Naive thymus-derived CD4-positive, alpha-beta T cell (primary cell): Measurements from ENCODE around the gene ADAM8. TPM values are rescaled to one million over a fixed set of nuclear protein-coding genes. Genes with fewer than 3 reads are reported as not detected.
"Not testable (repeated sequence)": the region's sequence is repeated elsewhere in the genome, so short reads cannot be mapped to it uniquely, and the experiment has no call there.

Experiments
- ATAC-seq: fragments of 150-1000 bp; cut with Tn5 transposase; 2 replicates; pipeline ENCODE4 v1.10.0; 2021; ENCODE audit warnings: mild to moderate bottlenecking, moderate library complexity
- CTCF ChIA-PET: fragments of 350-600 bp; sonication (Branson Sonifier 250); formaldehyde crosslinking; loops from one replicate; lab custom pipeline; 2021; ENCODE audit warnings: antibody characterized with exemption; lab: Charles Lee
- POLR2A ChIA-PET: fragments of 350-600 bp; sonication (Branson Sonifier 250); formaldehyde crosslinking; loops from one replicate; lab custom pipeline; 2021; ENCODE audit warnings: antibody characterized with exemption, inconsistent platforms; lab: Charles Lee
- DNase-seq, 9 donors: peaks; one replicate each; pipeline versions ENCODE4 v3.0.0 to v3.0.0-alpha.2; 2020 to 2022; ENCODE audit warnings: mixed read lengths in 1 of 9
- H3K27ac ChIP-seq: one replicate; pipeline ENCODE4 v1.7.0; 2013; ENCODE audit warnings: mild to moderate bottlenecking, low read depth, low read length, moderate library complexity
- H3K27me3 ChIP-seq, 2 donors: one replicate each; pipeline ENCODE4 v1.7.0; 2013; ENCODE audit warnings: low read length in 2 of 2, mild to moderate bottlenecking in 2 of 2, moderate library complexity in 2 of 2; ENCODE audit not compliant: control insufficient read depth in 2 of 2, insufficient read depth in 2 of 2
- H3K36me3 ChIP-seq, 3 experiments: 1 replicate in 2 of 3; 2 replicates in 1 of 3; pipeline ENCODE4 v1.7.0; 2013; ENCODE audit warnings: low read length in 3 of 3, mild to moderate bottlenecking in 3 of 3, moderate library complexity in 1 of 3; ENCODE audit not compliant: insufficient read depth in 3 of 3, control insufficient read depth in 2 of 3
- H3K4me1 ChIP-seq, 2 donors: one replicate each; pipeline ENCODE4 v1.7.0; 2013; ENCODE audit warnings: low read length in 2 of 2, mild to moderate bottlenecking in 2 of 2, moderate library complexity in 1 of 2; ENCODE audit not compliant: control insufficient read depth in 2 of 2, insufficient read depth in 2 of 2
- H3K4me3 ChIP-seq: 2 replicates; pipeline ENCODE4 v1.7.0; 2013; ENCODE audit warnings: mild to moderate bottlenecking, low read length
- H3K9me3 ChIP-seq, 3 experiments: 1 replicate in 2 of 3; 2 replicates in 1 of 3; pipeline ENCODE4 v1.7.0; 2013; ENCODE audit warnings: low read length in 3 of 3; ENCODE audit not compliant: control insufficient read depth in 2 of 3
- H3K27ac Mint-ChIP-seq, 9 donors: one replicate each; pipeline ENCODE4 v1.8.0; 2020 to 2022; ENCODE audit warnings: mixed read lengths in 9 of 9, mild to moderate bottlenecking in 8 of 9, moderate library complexity in 5 of 9, inconsistent platforms in 2 of 9
- H3K27me3 Mint-ChIP-seq, 5 donors: one replicate each; pipeline ENCODE4 v1.8.0; 2021 to 2022; ENCODE audit warnings: mixed read lengths in 5 of 5, mild to moderate bottlenecking in 1 of 5
- H3K36me3 Mint-ChIP-seq, 5 donors: one replicate each; pipeline ENCODE4 v1.8.0; 2020 to 2022; ENCODE audit warnings: mixed read lengths in 5 of 5, mild to moderate bottlenecking in 3 of 5, inconsistent platforms in 1 of 5
- H3K4me1 Mint-ChIP-seq, 7 donors: one replicate each; pipeline ENCODE4 v1.8.0; 2020 to 2022; ENCODE audit warnings: mixed read lengths in 7 of 7, mild to moderate bottlenecking in 3 of 7, inconsistent platforms in 1 of 7
- H3K4me3 Mint-ChIP-seq, 10 donors: one replicate each; pipeline ENCODE4 v1.8.0; 2020 to 2022; ENCODE audit warnings: mild to moderate bottlenecking in 10 of 10, mixed read lengths in 10 of 10, moderate library complexity in 6 of 10, inconsistent platforms in 2 of 10
- H3K9me3 Mint-ChIP-seq, 11 donors: one replicate each; pipeline ENCODE4 v1.8.0; 2020 to 2022; ENCODE audit warnings: mixed read lengths in 11 of 11, mild to moderate bottlenecking in 4 of 11, inconsistent platforms in 1 of 11, moderate library complexity in 1 of 11
- intact Hi-C, 2 donors: fragments of 100-400 bp; cut with micrococcal nuclease; formaldehyde crosslinking; loops; one replicate each; pipeline ENCODE4 v1.15.1; 2023
- polyA plus RNA-seq, 2 donors: library from polyadenylated mRNA; unstranded; fragments of 300-500 nt; fragmentation: Illumina TruSeq; gene quantifications; one replicate each; pipeline ENCODE4 v1.2.3, GENCODE V29; 2021
- total RNA-seq, 6 experiments: library from RNA in 5 of 6; stranded (reverse) in 5 of 6; gene quantifications; 1 replicate in 5 of 6; 2 replicates in 1 of 6; pipeline ENCODE4 v1.2.3 and lab custom pipeline; 2021 to 2026

Gene ADAM8
- total and polyA plus RNA-seq, 7 experiments from 2014 or later: 19.5 to 239 (median 27.8) TPM

DNA sequence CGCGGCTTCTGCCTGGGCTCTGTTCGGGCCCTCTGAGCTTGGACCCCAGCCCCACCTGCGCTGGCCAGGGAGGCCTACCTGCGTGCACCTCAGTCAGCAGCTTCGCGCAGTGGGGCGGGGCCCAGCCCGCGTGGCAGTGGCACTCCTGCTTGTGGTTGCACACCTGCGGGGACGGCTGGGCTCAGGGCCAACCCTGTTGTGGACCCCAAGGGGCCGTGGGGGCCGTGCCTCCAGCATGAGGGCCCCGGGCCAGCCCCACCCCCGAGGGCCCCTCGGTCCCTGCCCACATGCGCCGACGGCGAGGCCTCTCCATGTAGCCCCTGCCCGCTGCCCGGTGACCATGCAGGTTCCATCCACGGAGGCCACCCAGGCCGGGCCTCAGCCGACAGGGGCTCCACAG lies 7.3 kb downstream of the ADAM8 start:
- H3K36me3 ChIP-seq: peaks cover 0 to 68% (median 0%) of the 10 kb centered on the region in 3 experiments

DNA sequence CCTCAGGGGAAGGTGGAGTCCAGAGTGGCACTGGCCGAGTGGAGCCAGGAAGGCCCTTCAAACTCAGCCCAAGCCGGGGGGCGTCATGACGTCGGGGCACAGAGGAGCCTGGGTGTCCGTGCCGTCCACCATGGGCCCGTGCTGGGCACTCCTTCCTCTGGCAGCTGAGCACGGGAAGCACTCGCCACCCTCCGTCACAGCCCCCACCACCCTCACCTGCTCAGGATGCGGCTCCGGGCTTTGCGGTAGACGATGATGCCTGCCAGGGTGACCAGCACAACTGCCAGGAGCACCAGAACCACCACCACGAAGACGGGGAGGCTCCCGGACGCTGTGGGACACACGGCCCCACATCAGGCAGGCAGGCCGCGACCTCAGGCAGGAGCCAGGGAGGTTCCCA lies 8.1 kb downstream of the ADAM8 start:
- H3K27ac ChIP-seq: no peak overlapping the region
- intact Hi-C loops: no loop called here
- Mint-ChIP-seq H3K27me3 (no peaks in the 10 kb centered on the region), H3K36me3 (peaks cover 0 to 11% (median 0%) of the 10 kb centered on the region in 5 donors), H3K4me3 (no peak overlapping the region), H3K4me1 (peaks cover 19 to 25% (median 20%) of the 10 kb centered on the region in 7 donors), H3K9me3 (no peaks in the 10 kb centered on the region), H3K27ac (no peak overlapping the region)
- H3K36me3 ChIP-seq: peaks cover 0 to 65% (median 0%) of the 10 kb centered on the region in 3 experiments
- no peaks in the 10 kb centered on the region for H3K9me3 ChIP-seq
- H3K4me3 ChIP-seq: no peak overlapping the region
- DNase-seq (no peak), ATAC-seq (no peak)
- CTCF ChIA-PET: no interaction called here
- H3K27me3 ChIP-seq: no peaks in the 10 kb centered on the region
- POLR2A ChIA-PET: interaction anchor here (1.5 kb wide), 1 partner anchor 12 kb away, joined by 7 read pairs; no protein-coding TSS in a partner anchor
- H3K4me1 ChIP-seq: peaks cover 12 to 13% of the 10 kb centered on the region in 2 donors

More for the DNA sequence above, 7.3 kb downstream of the ADAM8 start:
- ATAC-seq (no peak), DNase-seq (no peak)
- Mint-ChIP-seq H3K4me1 (peaks cover 10 to 17% (median 12%) of the 10 kb centered on the region in 7 donors), H3K4me3 (no peak overlapping the region), H3K36me3 (peaks cover 0 to 9% (median 0%) of the 10 kb centered on the region in 5 donors), H3K27me3 (no peaks in the 10 kb centered on the region), H3K27ac (no peak overlapping the region), H3K9me3 (no peaks in the 10 kb centered on the region)
- H3K4me1 ChIP-seq: peaks cover 3 to 4% of the 10 kb centered on the region in 2 donors
- H3K27me3 ChIP-seq: no peaks in the 10 kb centered on the region
- CTCF ChIA-PET: no interaction called here
- no peak overlapping the region for H3K4me3 ChIP-seq
- POLR2A ChIA-PET: no interaction called here
- intact Hi-C loops: no loop called here
- H3K9me3 ChIP-seq: no peaks in the 10 kb centered on the region
- H3K27ac ChIP-seq: no peak overlapping the region

DNA sequence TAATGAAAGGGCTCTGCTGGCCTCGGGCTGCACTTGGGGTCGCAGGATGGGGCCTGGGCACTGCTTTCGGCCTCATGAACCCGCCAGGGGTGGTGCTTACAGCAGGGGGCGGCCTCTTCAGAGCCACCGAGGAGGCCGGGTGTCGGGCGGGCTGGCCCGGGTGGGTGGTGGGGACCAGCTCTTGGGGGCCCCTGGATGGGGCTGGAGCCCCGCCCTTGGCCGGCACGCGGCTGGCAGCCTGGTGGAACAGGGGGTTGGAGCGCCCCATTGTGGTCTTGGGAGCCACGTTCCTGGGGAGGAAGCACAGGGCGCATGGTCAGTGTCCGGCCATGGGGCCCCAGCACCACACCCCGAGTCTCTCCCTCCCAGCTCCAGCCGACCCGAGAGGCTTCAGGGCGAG lies 8.8 kb downstream of the ADAM8 start:
- Mint-ChIP-seq H3K4me1 (peaks cover 19 to 32% (median 27%) of the 10 kb centered on the region in 7 donors), H3K27ac (no peak overlapping the region), H3K4me3 (no peak overlapping the region), H3K9me3 (no peaks in the 10 kb centered on the region), H3K36me3 (peaks cover 0 to 16% (median 0%) of the 10 kb centered on the region in 5 donors), H3K27me3 (no peaks in the 10 kb centered on the region)
- Histone ChIP-seq H3K27me3 (no peaks in the 10 kb centered on the region), H3K9me3 (no peaks in the 10 kb centered on the region), H3K36me3 (peaks cover 0 to 58% (median 0%) of the 10 kb centered on the region in 3 experiments), H3K27ac (no peak overlapping the region), H3K4me3 (no peak overlapping the region), H3K4me1 (peaks cover 16 to 20% of the 10 kb centered on the region in 2 donors)
- no peak for DNase-seq
- intact Hi-C loops: no loop called here
- no peak for ATAC-seq
- POLR2A ChIA-PET: interaction anchor here (0.8 to 1.5 kb wide), 2 partner anchors 11 to 45 kb away, joined by 3 to 7 read pairs; no protein-coding TSS in a partner anchor
- CTCF ChIA-PET: no interaction called here

DNA sequence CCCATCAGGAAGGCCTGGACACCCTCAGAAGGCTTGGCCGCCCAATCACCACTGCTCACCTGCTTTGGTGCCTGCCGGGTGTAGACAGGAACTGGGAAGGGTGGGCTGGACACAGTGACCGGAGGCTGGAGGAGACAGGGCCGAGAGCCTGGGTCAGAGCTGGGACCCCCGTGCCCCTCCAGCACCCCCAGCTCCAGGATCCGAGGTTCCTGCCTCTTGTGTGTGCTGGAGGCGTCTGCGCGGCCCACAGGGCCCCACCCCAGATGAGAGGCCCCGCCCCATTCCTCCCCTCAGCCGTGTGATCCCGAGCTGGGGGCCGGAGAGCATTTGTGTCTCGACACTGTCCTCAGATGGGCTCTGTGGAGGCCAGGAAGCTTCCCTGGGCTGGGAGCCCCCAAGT lies 9.4 kb downstream of the ADAM8 start:
- intact Hi-C loops: no loop called here
- H3K9me3 Mint-ChIP-seq: no peaks in the 10 kb centered on the region
- ChIA-PET CTCF (interaction anchor here (0.5 kb wide), 1 partner anchor 124 kb away, joined by 3 read pairs; no protein-coding TSS in a partner anchor), POLR2A (interaction anchor here (0.8 to 1.5 kb wide), 2 partner anchors 10 to 46 kb away, joined by 3 to 7 read pairs; no protein-coding TSS in a partner anchor)
- no peak overlapping the region for H3K27ac ChIP-seq
- no peaks in the 10 kb centered on the region for H3K27me3 Mint-ChIP-seq
- DNase-seq: no peak
- H3K4me1 ChIP-seq: peaks cover 19 to 25% of the 10 kb centered on the region in 2 donors
- no peak overlapping the region for H3K4me3 ChIP-seq
- H3K36me3 ChIP-seq: peaks cover 0 to 53% (median 0%) of the 10 kb centered on the region in 3 experiments
- no peak overlapping the region for H3K27ac Mint-ChIP-seq
- no peak overlapping the region for H3K4me3 Mint-ChIP-seq
- peaks cover 0 to 16% (median 0%) of the 10 kb centered on the region in 5 donors for H3K36me3 Mint-ChIP-seq
- H3K4me1 Mint-ChIP-seq: peaks cover 22 to 37% (median 32%) of the 10 kb centered on the region in 7 donors
- H3K9me3 ChIP-seq: no peaks in the 10 kb centered on the region
- no peak for ATAC-seq
- no peaks in the 10 kb centered on the region for H3K27me3 ChIP-seq

DNA sequence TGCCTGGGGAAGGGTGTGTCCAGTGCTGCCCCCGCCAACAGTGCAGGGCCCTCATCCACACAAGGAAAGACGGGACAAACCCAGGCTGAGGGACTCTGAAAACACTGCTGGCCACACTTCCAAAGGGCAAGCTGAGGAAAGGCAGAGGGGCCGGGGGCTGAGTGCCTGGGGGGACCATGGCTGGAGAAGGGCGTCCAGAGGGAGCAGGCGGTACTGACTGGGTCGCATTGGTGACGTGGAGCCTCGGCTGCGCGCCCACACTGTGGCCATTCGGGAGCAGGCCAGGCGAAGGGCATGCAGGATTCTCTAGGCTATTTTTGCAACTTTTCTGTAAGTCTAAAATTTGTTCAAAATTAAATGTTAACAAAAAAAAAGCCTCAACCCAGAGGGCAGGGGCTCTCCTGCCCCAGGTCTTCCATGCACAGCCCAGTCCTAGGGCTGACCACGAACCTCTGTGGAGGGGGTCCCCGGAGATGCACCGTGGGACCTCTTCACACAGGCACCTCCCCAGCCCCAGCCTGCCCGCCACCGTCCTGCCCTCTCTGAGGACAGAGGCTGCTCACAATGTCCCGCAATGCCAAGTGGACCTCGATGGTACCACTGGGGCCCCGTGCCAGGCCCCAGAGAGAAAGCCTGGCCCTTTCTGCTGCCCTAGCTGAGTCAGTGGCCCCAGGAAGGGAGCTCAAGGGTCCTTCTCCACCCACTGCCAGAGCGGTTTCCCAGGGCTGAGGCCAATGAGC lies 10.4 kb downstream of the ADAM8 start:
- intact Hi-C loops: no loop called here
- Histone ChIP-seq H3K4me1 (peaks cover 22 to 27% of the 10 kb centered on the region in 2 donors), H3K36me3 (peaks cover 0 to 44% (median 0%) of the 10 kb centered on the region in 3 experiments), H3K9me3 (no peaks in the 10 kb centered on the region), H3K27me3 (no peaks in the 10 kb centered on the region), H3K27ac (peak overlapping the region; percentile 35), H3K4me3 (no peak overlapping the region)
- Mint-ChIP-seq H3K27ac (peak overlapping the region in 5 of 9 donors; percentile 40 to 62 (median 42)), H3K4me1 (peaks cover 26 to 41% (median 35%) of the 10 kb centered on the region in 7 donors), H3K4me3 (no peak overlapping the region), H3K27me3 (no peaks in the 10 kb centered on the region), H3K36me3 (peaks cover 0 to 14% (median 0%) of the 10 kb centered on the region in 5 donors), H3K9me3 (no peaks in the 10 kb centered on the region)
- ATAC-seq (no peak), DNase-seq (no peak)
- CTCF ChIA-PET: no interaction called here
- POLR2A ChIA-PET: interaction anchor here (0.6 kb wide), 1 partner anchor 130 kb away, joined by 5 read pairs; no protein-coding TSS in a partner anchor

DNA sequence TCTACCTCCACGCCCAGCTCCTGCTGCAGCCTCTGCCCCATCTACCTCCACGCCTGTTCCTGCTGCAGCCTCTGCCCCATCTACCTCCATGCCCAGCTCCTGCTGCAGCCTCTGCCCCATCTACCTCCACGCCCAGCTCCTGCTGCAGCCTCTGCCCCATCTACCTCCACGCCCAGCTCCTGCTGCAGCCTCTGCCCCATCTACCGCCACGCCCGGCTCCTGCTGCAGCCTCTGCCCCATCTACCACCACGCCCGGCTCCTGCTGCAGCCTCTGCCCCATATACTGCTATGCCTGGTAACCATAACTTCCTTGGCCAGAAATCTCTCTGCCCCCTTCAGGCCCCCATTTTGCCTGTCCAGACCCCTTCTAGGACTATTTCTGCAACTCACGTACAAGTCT lies 11.6 kb downstream of the ADAM8 start:
- Mint-ChIP-seq H3K27ac (peak overlapping the region in 8 of 9 donors; percentile 18 to 74 (median 64)), H3K4me3 (peak overlapping the region in 7 of 10 donors; percentile 20 to 77 (median 47)), H3K4me1 (peaks cover 34 to 52% (median 45%) of the 10 kb centered on the region in 7 donors), H3K36me3 (peaks cover 0 to 14% (median 0%) of the 10 kb centered on the region in 5 donors)
- ChIA-PET CTCF (interaction anchor here (0.7 kb wide), 1 partner anchor 822 kb away, joined by 6 read pairs; no protein-coding TSS in a partner anchor), POLR2A (interaction anchor here (1.0 to 6.5 kb wide), 2 partner anchors 10 to 125 kb away, joined by 3 to 37 read pairs; partner anchors contain the start of gene ADAM8)
- DNase-seq, H3K4me3 ChIP-seq, intact Hi-C loops, H3K27me3 Mint-ChIP-seq, H3K9me3 ChIP-seq, H3K27me3 ChIP-seq, ATAC-seq, H3K9me3 Mint-ChIP-seq: not testable (repeated sequence)
- peak overlapping the region; percentile 12 for H3K27ac ChIP-seq
- H3K4me1 ChIP-seq: peaks cover 22 to 36% of the 10 kb centered on the region in 2 donors
- H3K36me3 ChIP-seq: peaks cover 0 to 32% (median 0%) of the 10 kb centered on the region in 3 experiments
